Panc1 (cell line): ENCODE results near the gene USP14.

Experiments used
- POLR2AphosphoS5 ChIP-seq: IDR thresholded peaks from 2 replicates; pipeline ENCODE4 v1.6.1; 2012; ENCODE audit warnings: mild to moderate bottlenecking, low read depth, low read length, moderate library complexity
- SIN3A ChIP-seq: IDR thresholded peaks from 2 replicates; pipeline ENCODE4 v1.6.1; 2012; ENCODE audit warnings: low read depth, mild to moderate bottlenecking, low read length, moderate library complexity, borderline replicate concordance; ENCODE audit not compliant: insufficient read depth
- TCF7L2 ChIP-seq: IDR thresholded peaks from 2 replicates; pipeline ENCODE4 v1.6.1; 2011; ENCODE audit warnings: mild to moderate bottlenecking, low read depth, low read length, inconsistent platforms
- TF ChIP-seq, protein P1 (sequence below), 2 experiments: IDR thresholded peaks; 2 replicates each; pipeline ENCODE4 v1.6.1; 2011 to 2012; ENCODE audit warnings: low read depth in 2 of 2, control low read depth in 1 of 2, low read length in 1 of 2, mild to moderate bottlenecking in 1 of 2, moderate library complexity in 1 of 2; ENCODE audit not compliant: insufficient read depth in 1 of 2
- TF ChIP-seq, protein P2 (sequence below): fragments of 450-650 bp; IDR thresholded peaks from 2 replicates; pipeline ENCODE4 v1.5.1; 2017; ENCODE audit warnings: mild to moderate bottlenecking

DNA sequence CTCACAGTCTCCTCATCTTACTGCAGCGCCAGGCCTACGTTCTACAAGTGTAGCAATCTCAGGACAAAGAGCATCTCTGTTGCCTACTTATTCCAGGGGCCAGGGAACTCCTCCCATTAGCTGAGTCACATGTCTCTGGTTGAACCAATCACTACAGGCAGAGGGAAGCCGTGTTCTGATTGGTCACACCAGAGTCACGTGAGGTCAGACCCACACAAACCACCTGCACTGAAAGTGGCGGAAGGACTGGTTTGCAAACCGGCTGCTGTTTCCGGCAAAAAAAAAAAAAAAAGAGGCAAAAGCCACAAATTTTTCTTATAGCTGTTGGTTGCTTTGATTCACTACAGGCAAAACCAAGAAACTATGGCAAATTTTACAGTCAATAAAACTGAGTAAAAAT, 21.9 kb upstream of the USP14 start:
- TF ChIP-seq, protein P1, sequence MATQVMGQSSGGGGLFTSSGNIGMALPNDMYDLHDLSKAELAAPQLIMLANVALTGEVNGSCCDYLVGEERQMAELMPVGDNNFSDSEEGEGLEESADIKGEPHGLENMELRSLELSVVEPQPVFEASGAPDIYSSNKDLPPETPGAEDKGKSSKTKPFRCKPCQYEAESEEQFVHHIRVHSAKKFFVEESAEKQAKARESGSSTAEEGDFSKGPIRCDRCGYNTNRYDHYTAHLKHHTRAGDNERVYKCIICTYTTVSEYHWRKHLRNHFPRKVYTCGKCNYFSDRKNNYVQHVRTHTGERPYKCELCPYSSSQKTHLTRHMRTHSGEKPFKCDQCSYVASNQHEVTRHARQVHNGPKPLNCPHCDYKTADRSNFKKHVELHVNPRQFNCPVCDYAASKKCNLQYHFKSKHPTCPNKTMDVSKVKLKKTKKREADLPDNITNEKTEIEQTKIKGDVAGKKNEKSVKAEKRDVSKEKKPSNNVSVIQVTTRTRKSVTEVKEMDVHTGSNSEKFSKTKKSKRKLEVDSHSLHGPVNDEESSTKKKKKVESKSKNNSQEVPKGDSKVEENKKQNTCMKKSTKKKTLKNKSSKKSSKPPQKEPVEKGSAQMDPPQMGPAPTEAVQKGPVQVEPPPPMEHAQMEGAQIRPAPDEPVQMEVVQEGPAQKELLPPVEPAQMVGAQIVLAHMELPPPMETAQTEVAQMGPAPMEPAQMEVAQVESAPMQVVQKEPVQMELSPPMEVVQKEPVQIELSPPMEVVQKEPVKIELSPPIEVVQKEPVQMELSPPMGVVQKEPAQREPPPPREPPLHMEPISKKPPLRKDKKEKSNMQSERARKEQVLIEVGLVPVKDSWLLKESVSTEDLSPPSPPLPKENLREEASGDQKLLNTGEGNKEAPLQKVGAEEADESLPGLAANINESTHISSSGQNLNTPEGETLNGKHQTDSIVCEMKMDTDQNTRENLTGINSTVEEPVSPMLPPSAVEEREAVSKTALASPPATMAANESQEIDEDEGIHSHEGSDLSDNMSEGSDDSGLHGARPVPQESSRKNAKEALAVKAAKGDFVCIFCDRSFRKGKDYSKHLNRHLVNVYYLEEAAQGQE (IDR thresholded peaks at IDR 0.05; ENCODE audit: insufficient read depth in 1 of 2, low read depth in 2 of 2, low read length in 1 of 2) = no peak
- TF ChIP-seq, protein P2, sequence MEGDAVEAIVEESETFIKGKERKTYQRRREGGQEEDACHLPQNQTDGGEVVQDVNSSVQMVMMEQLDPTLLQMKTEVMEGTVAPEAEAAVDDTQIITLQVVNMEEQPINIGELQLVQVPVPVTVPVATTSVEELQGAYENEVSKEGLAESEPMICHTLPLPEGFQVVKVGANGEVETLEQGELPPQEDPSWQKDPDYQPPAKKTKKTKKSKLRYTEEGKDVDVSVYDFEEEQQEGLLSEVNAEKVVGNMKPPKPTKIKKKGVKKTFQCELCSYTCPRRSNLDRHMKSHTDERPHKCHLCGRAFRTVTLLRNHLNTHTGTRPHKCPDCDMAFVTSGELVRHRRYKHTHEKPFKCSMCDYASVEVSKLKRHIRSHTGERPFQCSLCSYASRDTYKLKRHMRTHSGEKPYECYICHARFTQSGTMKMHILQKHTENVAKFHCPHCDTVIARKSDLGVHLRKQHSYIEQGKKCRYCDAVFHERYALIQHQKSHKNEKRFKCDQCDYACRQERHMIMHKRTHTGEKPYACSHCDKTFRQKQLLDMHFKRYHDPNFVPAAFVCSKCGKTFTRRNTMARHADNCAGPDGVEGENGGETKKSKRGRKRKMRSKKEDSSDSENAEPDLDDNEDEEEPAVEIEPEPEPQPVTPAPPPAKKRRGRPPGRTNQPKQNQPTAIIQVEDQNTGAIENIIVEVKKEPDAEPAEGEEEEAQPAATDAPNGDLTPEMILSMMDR = no peak
- TF ChIP-seq SIN3A = no peak
- TF ChIP-seq TCF7L2 = no peak
- TF ChIP-seq POLR2AphosphoS5 = no peak
